Measurements from ENCODE around the gene ARRB1. TPM values are rescaled to one million over a fixed set of nuclear protein-coding genes. Genes with fewer than 3 reads are reported as not detected.

Gene ARRB1
- 22.7 and 23.8 TPM in 2 replicates for total RNA-seq

DNA sequence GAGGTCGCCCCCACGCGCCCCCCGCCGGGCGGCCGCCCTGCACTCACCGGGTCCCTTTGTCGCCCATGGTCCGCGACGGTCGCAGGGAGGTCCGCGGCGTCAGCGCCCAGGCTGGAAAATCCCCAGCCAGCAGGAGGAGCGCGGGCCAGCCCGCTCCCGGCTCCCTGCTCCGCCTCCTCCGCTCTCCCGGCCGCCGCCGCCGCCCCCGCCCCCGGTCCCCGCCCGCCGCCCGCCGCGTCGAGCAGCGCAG lies at the start of gene ARRB1:
Gene ARRB1 (minus strand): TSS at position 121 of the 250 bp plus-strand sequence. CDS start 54 bp downstream, at position 67.
- H3K9me3 Mint-ChIP-seq = no peaks in the 10 kb centered on the region
- no peaks in the 10 kb centered on the region for H3K27me3 Mint-ChIP-seq
- no peak for DNase-seq
- no peaks in the 10 kb centered on the region for H3K36me3 Mint-ChIP-seq (ENCODE audit: low read depth)
- peak within 1 kb of the TSS; percentile 90 for H3K4me3 Mint-ChIP-seq
- H3K4me1 Mint-ChIP-seq = peaks cover 54% of the 10 kb centered on the region
- intact Hi-C loops (cut with micrococcal nuclease) = loop anchor here (1.0 to 5.0 kb wide), 2 partner anchors 22 to 36 kb away; no protein-coding TSS in a partner anchor
- H3K27ac Mint-ChIP-seq = peak within 1 kb of the TSS; percentile 89

DNA sequence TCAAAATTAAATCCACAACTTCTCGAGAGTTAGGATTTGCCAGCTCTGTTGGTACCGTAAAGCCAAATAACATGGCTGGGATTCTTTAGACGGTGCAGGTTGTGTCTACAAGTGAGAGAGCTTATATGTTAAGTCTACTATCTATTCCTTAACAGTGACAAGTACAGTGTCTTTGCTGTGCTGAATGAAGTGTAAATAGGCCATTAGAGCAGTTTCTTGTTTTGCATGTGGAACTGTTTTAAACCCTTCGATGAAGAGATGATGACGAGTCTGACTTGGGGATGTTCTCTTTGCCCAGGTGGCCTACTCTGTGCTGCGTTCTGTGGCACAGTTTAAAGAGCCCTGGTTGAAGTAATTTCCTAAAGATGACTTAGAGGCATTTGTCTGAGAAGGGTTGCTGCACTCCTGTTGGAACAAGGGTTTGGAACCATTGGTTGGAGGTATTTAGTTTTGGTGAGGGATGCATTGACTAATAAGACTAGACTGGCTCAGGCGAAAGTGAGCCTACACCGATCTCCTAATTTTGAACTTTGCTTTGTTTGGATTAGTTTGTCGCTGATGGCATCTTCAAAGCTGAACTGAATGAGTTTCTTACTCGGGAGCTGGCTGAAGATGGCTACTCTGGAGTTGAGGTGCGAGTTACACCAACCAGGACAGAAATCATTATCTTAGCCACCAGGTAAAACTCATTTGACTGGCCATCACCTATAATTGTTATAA lies 48.8 kb upstream of the ARRB1 start:
- intact Hi-C loops (cut with micrococcal nuclease) = no loop called here
- DNase-seq = peak; percentile 72
- Mint-ChIP-seq H3K27ac (peak overlapping the region; percentile 99), H3K36me3 (ENCODE audit: low read depth) (peaks cover 58% of the 10 kb centered on the region), H3K4me3 (peak overlapping the region; percentile 98), H3K4me1 (peaks cover 42% of the 10 kb centered on the region), H3K27me3 (peaks cover 7% of the 10 kb centered on the region), H3K9me3 (no peaks in the 10 kb centered on the region)

DNA sequence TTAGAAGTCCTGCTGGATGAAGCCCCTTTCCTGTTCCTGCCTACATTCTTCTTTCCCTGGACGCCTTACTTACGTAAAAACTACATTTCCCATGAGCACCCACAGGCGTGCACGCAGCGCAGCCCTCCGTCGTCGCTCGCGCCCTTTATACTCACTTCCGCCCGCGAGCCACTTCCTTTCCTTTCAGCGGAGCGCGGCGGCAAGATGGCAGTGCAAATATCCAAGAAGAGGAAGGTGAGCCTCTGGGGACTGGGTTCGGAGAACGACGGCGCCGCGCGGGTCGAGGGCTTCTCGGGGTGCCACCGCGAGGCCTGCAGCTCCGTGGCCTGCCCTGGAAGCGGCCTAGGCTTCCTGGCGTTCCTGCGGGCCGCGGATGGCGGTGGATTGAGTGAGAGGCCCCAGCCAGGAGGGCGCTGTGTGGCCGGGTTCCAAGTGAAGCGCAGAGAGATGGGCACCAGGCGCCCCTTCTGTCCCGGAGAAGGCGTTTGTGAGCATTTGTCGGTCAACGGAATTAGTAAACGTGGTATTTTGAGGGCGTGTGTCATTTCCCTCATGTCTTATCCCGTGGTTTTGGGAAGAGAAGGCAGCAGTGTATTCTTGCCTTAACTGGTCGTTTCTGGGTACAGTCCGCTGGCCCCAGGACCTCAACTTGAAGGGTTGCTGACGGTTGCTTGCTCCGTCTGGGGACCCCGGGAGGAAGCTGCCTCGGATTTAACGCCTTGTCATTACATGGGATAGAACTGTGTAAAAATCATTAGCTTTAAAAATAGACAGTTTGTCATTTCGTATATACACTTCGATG lies 48.1 kb upstream of the ARRB1 start, which contains the start of gene RPS3:
Gene RPS3 (plus strand): TSS at position 175 of the 802 bp plus-strand sequence. CDS start 30 bp downstream, at position 205.
- intact Hi-C loops (cut with micrococcal nuclease) = no loop called here
- Mint-ChIP-seq H3K27ac (peak within 1 kb of the TSS; percentile 99), H3K36me3 (ENCODE audit: low read depth) (peaks cover 53% of the 10 kb centered on the region), H3K9me3 (no peaks in the 10 kb centered on the region), H3K4me1 (peaks cover 39% of the 10 kb centered on the region), H3K4me3 (peak within 1 kb of the TSS; percentile 98), H3K27me3 (peaks cover 12% of the 10 kb centered on the region)
- DNase-seq = peak; percentile 97

DNA sequence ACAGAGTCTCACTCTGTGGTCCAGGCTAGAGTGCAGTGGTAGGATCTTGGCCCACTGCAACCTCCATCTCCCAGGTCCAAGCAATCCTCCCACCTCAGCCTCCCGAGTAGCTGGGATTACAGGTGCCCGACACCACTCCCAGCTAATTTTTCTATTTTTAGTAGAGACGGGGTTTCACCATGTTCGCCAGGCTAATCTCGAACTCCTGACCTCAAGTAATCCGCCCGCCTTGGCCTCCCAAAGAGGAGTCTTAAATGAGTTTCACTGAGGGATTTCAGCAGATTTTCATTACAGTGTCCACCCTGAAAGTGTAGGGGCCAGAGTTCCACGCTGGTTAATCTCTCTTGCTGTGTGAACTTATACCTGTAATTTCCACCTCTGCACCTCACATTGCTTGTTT lies 47.4 kb upstream of the ARRB1 start:
- intact Hi-C loops (cut with micrococcal nuclease) = no loop called here
- Mint-ChIP-seq H3K4me3 (peak overlapping the region; percentile 98), H3K4me1 (peaks cover 36% of the 10 kb centered on the region), H3K36me3 (ENCODE audit: low read depth) (peaks cover 47% of the 10 kb centered on the region), H3K27me3 (peaks cover 15% of the 10 kb centered on the region), H3K9me3 (no peaks in the 10 kb centered on the region), H3K27ac (peak overlapping the region; percentile 99)
- no peak for DNase-seq

DNA sequence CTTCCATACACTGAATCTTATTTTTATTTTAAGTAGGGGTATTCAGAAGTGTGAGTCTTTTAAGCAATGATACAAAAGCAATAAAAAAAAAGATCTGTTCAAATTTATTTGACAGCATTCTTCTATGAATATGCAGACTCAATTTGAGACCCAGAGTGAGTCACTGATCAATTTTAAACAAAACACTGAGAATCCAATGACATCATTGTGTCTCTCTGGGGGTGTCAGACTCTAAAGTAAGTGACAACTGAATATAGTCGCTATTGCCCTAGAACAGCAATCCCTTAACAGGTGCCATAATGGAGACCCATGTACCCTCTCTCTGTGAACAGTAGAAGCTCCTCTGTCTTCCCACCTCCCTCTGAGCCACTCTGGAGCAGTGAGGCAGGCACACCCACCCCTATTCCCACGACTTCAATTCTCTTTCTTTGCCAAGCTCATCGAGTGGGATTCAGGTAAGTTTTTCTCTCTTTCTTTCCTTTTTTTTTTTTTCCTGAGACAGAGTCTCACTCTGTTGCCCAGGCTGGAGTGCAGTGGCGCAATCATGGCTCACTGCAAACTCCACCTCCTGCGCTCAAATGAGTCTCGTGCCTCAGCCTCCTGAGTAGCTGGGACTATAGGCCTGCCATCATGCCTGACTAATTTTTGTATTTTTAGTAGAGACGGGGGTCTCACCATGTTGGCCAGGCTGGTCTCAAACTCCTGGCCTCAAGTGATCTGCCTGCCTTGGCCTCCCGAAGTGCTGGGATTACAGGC lies 42.8 kb upstream of the ARRB1 start:
- H3K36me3 Mint-ChIP-seq (ENCODE audit: low read depth) = peaks cover under 1% of the 10 kb centered on the region
- H3K4me3 Mint-ChIP-seq = no peak overlapping the region
- intact Hi-C loops (cut with micrococcal nuclease) = no loop called here

DNA sequence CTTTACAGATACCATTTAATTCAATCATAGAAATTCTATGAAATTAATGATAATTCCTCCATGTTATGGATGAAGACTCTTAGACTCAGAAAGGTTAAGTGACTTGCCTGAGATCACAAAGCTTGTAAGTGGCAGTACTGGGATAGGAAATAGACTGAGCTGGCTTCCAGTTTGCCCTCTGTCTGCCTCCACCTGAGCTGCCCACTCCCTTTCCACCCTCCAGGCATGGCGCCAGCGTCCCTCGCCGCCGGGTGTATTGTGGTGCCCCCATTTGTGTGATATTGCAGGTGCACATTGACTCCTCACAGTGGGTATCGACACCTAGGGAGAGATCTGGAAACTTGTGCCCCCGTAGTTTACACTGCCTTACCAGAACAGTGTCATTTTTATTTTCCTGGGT lies 38.5 kb upstream of the ARRB1 start:
- DNase-seq = no peak
- Mint-ChIP-seq H3K27ac (no peak overlapping the region), H3K4me3 (no peak overlapping the region), H3K9me3 (no peaks in the 10 kb centered on the region), H3K27me3 (peaks cover 26% of the 10 kb centered on the region), H3K4me1 (peaks cover 2% of the 10 kb centered on the region), H3K36me3 (ENCODE audit: low read depth) (no peaks in the 10 kb centered on the region)
- intact Hi-C loops (cut with micrococcal nuclease) = loop anchor here (2.0 to 5.0 kb wide), 2 partner anchors 38 to 55 kb away; partner anchors contain the start of gene ARRB1

More for the DNA sequence above, 42.8 kb upstream of the ARRB1 start:
- Mint-ChIP-seq H3K27me3 (peaks cover 26% of the 10 kb centered on the region), H3K27ac (no peak overlapping the region), H3K9me3 (no peaks in the 10 kb centered on the region), H3K4me1 (peaks cover 8% of the 10 kb centered on the region)
- DNase-seq = no peak

DNA sequence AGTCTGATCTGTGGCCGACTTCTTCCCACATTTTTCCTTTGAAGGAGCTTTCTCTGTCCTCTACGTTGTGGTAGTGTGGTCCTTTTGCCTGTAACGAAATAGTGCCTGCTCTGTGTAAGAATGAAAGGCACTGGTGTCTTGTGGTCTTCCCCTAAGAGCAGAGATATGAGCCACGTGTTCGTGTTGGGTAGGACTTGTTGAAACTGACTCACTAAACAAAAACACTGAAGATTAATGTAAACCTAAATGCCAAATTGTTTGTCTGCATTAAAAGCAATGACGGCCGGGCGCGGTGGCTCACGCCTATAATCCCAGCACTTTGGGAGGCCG lies 37.8 kb upstream of the ARRB1 start:
- DNase-seq = no peak
- Mint-ChIP-seq H3K27me3 (peaks cover 21% of the 10 kb centered on the region), H3K27ac (no peak overlapping the region), H3K4me1 (peaks cover 6% of the 10 kb centered on the region), H3K36me3 (ENCODE audit: low read depth) (no peaks in the 10 kb centered on the region), H3K4me3 (no peak overlapping the region), H3K9me3 (no peaks in the 10 kb centered on the region)
- intact Hi-C loops (cut with micrococcal nuclease) = loop anchor here (2.0 to 5.0 kb wide), 2 partner anchors 37 to 56 kb away; partner anchors contain the start of gene ARRB1

DNA sequence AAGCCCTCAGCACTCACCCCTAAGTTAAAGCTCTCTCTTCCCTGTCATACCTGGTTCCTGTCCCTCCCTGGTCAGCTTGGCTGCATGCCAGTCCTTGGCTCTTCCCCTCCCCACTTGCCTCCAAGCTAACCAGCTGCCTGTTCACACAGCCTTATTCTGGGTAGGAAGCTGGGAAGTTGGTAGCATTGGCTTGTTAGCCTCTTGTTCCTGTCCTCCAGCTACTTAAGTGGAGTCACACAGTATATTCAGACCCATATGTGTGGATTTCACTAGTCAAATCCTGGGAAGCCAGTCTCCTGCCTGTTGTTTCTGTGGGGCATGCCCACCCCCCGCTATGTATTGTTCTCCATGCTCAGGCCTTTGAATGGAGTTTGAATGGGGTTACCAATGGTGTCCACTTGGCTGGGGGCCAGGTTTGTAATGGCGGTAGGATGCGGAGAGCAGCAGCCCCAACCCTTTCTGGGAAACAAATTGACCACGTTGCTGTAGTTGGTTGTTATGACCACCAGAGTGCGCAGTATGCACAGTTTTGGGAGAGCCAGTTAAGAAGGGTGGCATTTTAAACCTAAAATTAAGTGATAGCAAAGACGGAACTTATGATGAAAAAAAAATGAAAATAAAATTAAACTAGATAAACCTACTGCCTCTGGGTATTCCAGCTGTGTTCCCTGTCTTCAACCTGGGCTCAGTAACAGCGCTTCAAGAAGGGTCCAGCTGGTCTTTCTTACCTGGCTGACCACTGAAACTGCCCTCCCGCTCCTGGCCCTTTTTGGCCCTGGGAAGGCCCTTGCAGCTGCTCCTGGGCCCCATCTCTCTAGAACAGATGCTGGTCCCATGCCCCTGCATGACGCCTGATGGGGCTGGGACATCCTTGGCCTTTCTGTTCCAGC lies 37.2 kb upstream of the ARRB1 start:
- Mint-ChIP-seq H3K9me3 (no peaks in the 10 kb centered on the region), H3K4me1 (peaks cover 10% of the 10 kb centered on the region), H3K36me3 (ENCODE audit: low read depth) (no peaks in the 10 kb centered on the region), H3K27me3 (peaks cover 20% of the 10 kb centered on the region), H3K27ac (no peak overlapping the region), H3K4me3 (no peak overlapping the region)
- intact Hi-C loops (cut with micrococcal nuclease) = loop anchor here (1.0 to 5.0 kb wide), 4 partner anchors 36 to 144 kb away; partner anchors contain the start of gene ARRB1
- peak; percentile 92 for DNase-seq

DNA sequence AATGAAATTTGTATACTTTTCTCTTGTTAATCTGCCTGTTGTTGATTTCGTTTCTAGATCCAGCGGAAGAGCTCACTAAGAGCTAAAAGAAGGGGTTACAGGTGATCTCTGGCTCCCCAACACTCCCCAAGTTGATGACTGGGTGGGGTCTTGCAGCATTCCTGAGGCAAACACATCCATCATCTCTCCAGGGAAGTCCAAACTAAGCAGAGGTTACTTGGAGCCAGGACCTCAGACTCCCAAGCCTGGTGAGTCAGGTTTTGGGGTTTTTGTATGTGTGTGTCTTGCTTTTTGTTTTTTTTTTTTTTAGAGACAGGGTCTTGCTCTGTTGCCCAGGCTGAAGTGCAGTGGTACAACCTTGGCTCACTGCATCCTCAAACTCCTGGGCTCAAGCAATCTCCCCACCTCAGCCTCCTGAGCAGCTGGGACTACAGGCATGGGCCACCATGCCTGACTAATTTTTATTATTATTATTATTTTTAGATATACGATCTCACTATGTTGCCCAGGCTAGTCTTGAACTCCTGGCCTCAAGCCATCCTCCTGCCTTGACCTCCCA lies 36.4 kb upstream of the ARRB1 start:
- intact Hi-C loops (cut with micrococcal nuclease) = loop anchor here (1.0 to 5.0 kb wide), 4 partner anchors 36 to 144 kb away; partner anchors contain the start of gene ARRB1
- H3K27ac Mint-ChIP-seq = no peak overlapping the region
- H3K9me3 Mint-ChIP-seq = no peaks in the 10 kb centered on the region
- H3K27me3 Mint-ChIP-seq = peaks cover 20% of the 10 kb centered on the region
- no peaks in the 10 kb centered on the region for H3K36me3 Mint-ChIP-seq (ENCODE audit: low read depth)
- peaks cover 17% of the 10 kb centered on the region for H3K4me1 Mint-ChIP-seq
- no peak overlapping the region for H3K4me3 Mint-ChIP-seq
- no peak for DNase-seq

DNA sequence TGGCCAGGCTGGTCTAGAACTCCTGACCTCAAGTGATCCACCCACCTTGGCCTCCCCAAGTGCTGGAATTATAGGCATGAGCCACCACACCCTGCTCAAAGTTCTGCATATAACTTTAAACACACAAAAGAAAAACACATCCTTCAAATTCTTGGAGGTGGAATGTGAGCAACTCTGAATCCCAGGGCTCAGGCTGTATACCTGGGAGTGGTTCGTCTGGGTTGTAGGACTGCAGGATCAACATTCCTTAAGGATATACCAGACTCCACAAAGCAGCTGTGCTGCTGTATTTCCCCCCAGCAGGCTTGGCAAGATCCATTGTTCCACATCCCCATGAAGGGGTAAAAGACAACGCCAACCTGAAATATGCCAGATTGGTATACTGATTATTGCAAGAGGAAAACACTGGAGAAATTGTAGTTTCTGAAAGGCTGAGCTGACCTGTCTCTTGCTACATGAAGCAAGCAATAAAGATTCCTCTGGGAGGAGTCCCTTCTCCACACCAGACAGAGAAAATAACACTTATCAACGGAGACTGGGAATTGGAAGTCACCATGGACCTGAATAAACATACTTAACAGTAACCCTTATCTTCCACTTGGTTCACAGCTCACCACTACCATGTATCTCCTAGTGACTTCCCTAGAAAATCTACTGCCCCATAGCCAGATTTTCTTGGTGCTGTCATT lies 35.6 kb upstream of the ARRB1 start:
- Mint-ChIP-seq H3K4me1 (peaks cover 17% of the 10 kb centered on the region), H3K4me3 (no peak overlapping the region), H3K9me3 (no peaks in the 10 kb centered on the region), H3K27ac (no peak overlapping the region), H3K27me3 (peaks cover 20% of the 10 kb centered on the region), H3K36me3 (ENCODE audit: low read depth) (no peaks in the 10 kb centered on the region)
- no peak for DNase-seq
- intact Hi-C loops (cut with micrococcal nuclease) = loop anchor here (5.0 kb wide), 1 partner anchor 35 kb away; the partner anchor contains the start of gene ARRB1

DNA sequence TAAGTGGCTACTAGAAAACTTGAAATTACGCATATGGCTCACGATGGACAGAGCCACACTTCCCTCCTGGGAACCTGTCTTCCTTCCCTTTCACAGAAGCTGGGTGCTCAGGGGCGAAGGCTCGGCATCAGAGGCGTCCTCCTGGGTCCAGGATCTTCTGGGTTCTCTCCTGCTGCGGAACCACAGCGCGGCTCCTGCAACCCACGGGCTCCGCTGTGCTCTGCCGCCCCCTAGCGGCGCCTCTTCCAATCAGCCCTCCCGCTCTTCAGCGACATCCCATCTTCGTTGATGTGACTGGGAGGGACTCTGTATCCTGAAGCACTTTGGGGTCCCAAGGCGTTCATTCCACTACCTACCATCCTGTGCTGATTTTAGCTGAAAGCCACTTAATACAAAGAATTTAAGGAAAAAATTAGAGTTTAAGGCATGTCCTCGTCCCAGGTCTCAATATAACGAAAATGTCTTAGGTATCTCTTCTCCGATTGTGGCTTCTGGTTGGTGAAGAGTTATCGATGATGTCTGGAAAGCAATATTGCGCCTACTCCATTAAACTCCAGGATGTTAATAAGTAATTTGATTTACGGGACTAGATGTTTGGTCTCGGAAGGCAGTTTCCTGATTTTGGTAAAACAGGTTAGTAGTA lies 33.1 kb upstream of the ARRB1 start:
- peaks cover 10% of the 10 kb centered on the region for H3K27me3 Mint-ChIP-seq
- DNase-seq = peak; percentile 94
- peaks cover 22% of the 10 kb centered on the region for H3K4me1 Mint-ChIP-seq
- H3K4me3 Mint-ChIP-seq = peak overlapping the region; percentile 28
- no peaks in the 10 kb centered on the region for H3K9me3 Mint-ChIP-seq
- intact Hi-C loops (cut with micrococcal nuclease) = loop anchor here (1.0 to 5.0 kb wide), 3 partner anchors 32 to 104 kb away; partner anchors contain the start of gene ARRB1
- H3K27ac Mint-ChIP-seq = no peak overlapping the region
- H3K36me3 Mint-ChIP-seq (ENCODE audit: low read depth) = no peaks in the 10 kb centered on the region

DNA sequence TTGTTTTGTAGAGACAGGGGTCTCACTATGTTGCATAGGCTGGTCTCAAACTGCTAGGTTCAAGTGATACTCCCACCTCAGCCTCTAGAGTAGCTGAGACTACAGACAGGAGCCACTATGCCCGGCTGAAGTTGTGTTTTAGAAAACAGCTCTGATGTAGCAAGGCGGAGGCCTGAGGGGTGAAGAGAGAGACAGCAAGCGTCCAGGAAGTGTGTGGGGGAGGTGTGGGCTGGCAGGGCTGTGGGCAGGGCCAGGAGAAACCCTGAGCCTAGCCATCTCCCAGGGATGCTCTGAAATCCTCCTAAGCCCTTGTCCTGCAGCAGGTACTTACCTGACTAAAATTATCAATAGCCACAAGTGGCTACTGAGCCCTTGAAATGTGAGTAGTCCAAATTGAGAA lies 31.8 kb upstream of the ARRB1 start:
- H3K36me3 Mint-ChIP-seq (ENCODE audit: low read depth) = no peaks in the 10 kb centered on the region

More for the DNA sequence above, 31.8 kb upstream of the ARRB1 start:
- Mint-ChIP-seq H3K4me1 (peaks cover 22% of the 10 kb centered on the region), H3K27ac (peak overlapping the region; percentile 48), H3K27me3 (peaks cover 10% of the 10 kb centered on the region), H3K9me3 (no peaks in the 10 kb centered on the region), H3K4me3 (peak overlapping the region; percentile 20)
- intact Hi-C loops (cut with micrococcal nuclease) = no loop called here
- DNase-seq = peak; percentile 77
